ENCODE results near the gene EGFR. TPM values are rescaled to one million over a fixed set of nuclear protein-coding genes. Genes with fewer than 3 reads are reported as not detected.

The EGFR gene
- total RNA-seq, 1 donor from 2014 or later: 67.2 TPM

DNA sequence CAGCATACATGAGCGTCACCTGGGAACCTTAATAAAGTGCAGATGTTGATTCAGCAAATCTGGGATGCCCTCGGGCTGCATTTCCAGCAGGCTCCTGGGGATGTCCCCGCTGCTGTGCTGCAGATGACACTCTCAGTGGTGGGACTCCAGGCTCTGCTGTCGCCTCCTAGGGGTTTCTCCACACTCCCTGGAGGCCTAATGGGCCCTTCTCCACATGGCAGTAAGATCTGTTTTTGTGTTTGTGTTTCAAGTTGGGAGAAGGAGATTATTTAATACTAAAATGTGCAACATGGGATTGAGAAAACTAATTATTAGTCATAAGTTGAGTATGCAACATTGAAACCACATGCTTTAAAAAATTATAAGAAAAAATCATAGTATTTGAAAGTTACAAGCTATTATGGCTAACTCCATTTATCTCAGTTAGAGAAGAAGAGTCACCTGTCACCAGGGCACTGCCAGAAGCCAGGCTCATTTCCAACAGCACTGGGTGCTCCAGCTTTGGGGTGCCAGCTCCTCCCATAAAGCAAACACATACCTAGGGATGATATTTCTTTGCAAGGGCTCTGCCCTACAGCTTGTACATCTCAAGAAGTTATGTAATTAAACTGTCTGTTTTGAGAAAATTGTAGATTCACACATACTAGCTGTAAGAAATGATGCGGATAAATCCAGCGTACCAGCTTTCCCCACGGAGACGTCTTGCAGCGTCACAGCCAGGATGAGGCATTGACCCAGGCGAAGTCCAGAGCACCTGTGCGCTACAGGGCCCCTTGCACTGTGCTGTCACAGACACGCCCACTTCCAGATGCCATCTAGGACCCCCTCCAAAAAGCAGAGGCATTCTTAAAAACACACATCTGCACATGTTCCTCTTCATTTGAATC is 106.4 kb downstream of the EGFR start:
- TF ChIP-seq CTCF (IDR thresholded peaks at IDR 0.05; ENCODE audit: insufficient read depth, low read length, poor library complexity, severe bottlenecking): no peak

DNA sequence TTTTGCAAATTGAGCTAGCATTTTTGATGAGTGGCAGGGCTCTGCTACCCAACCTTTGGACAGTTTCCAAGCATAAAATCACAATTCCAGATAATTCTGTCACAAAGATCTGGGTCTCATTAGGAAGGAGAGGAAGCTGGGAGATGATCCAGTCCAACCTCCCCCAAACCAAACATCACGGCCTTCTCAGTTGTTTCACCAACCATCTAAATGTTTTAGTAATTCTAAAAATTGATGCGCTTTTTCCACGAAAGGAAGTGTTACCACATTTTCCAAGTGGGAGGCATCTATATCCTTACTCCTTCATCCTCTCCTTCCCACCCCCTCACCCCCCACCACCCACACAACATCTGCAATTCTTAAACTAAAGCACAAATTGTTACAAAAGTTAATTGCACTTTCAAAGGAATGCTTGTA is 108.3 kb downstream of the EGFR start:
- Histone ChIP-seq H3K27me3 (ENCODE audit: control insufficient read depth, insufficient read depth, low read length) (no peaks in the 10 kb centered on the region), H3K36me3 (ENCODE audit: control insufficient read depth, insufficient read depth, low read length) (no peaks in the 10 kb centered on the region), H3K4me3 (ENCODE audit: low read depth, low read length) (no peak overlapping the region)
- no peak for TF ChIP-seq CTCF (IDR thresholded peaks at IDR 0.05; ENCODE audit: insufficient read depth, low read length, poor library complexity, severe bottlenecking)
- no peak for DNase-seq (ENCODE audit: low read depth)

More for the DNA sequence above, 106.4 kb downstream of the EGFR start:
- Histone ChIP-seq H3K27me3 (ENCODE audit: control insufficient read depth, insufficient read depth, low read length) (no peaks in the 10 kb centered on the region), H3K4me3 (ENCODE audit: low read depth, low read length) (no peak overlapping the region), H3K36me3 (ENCODE audit: control insufficient read depth, insufficient read depth, low read length) (no peaks in the 10 kb centered on the region)
- DNase-seq (ENCODE audit: low read depth): no peak

GRCh38 chr7:55127622-55128081 is 108.8 kb downstream of the EGFR start:
- DNase-seq (ENCODE audit: low read depth): no peak
- no peaks in the 10 kb centered on the region for H3K27me3 ChIP-seq (ENCODE audit: control insufficient read depth, insufficient read depth, low read length)
- H3K36me3 ChIP-seq (ENCODE audit: control insufficient read depth, insufficient read depth, low read length): no peaks in the 10 kb centered on the region
- TF ChIP-seq CTCF (IDR thresholded peaks at IDR 0.05; ENCODE audit: insufficient read depth, low read length, poor library complexity, severe bottlenecking): no peak
- no peak overlapping the region for H3K4me3 ChIP-seq (ENCODE audit: low read depth, low read length)

- DNase-seq (ENCODE audit: low read depth): no peak
- H3K36me3 ChIP-seq (ENCODE audit: control insufficient read depth, insufficient read depth, low read length): no peaks in the 10 kb centered on the region
- no peak for TF ChIP-seq CTCF (IDR thresholded peaks at IDR 0.05; ENCODE audit: insufficient read depth, low read length, poor library complexity, severe bottlenecking)
- H3K4me3 ChIP-seq (ENCODE audit: low read depth, low read length): no peak overlapping the region
- H3K27me3 ChIP-seq (ENCODE audit: control insufficient read depth, insufficient read depth, low read length): no peaks in the 10 kb centered on the region
Observed at GRCh38 chr7:55128693-55129394, 110.0 kb downstream of the EGFR start.

- Histone ChIP-seq H3K27me3 (ENCODE audit: control insufficient read depth, insufficient read depth, low read length) (no peaks in the 10 kb centered on the region), H3K36me3 (ENCODE audit: control insufficient read depth, insufficient read depth, low read length) (no peaks in the 10 kb centered on the region), H3K4me3 (ENCODE audit: low read depth, low read length) (no peak overlapping the region)
- peak; percentile 48 for DNase-seq (ENCODE audit: low read depth)
- peak; percentile 33 for TF ChIP-seq CTCF (IDR thresholded peaks at IDR 0.05; ENCODE audit: insufficient read depth, low read length, poor library complexity, severe bottlenecking)
Observed at GRCh38 chr7:55129541-55130394, 111.0 kb downstream of the EGFR start.
